ENCODE measurements around the gene COL24A1.
"Not testable (repeated sequence)": the region's sequence is repeated elsewhere in the genome, so short reads cannot be mapped to it uniquely, and the experiment has no call there.

COL24A1 gene

DNA sequence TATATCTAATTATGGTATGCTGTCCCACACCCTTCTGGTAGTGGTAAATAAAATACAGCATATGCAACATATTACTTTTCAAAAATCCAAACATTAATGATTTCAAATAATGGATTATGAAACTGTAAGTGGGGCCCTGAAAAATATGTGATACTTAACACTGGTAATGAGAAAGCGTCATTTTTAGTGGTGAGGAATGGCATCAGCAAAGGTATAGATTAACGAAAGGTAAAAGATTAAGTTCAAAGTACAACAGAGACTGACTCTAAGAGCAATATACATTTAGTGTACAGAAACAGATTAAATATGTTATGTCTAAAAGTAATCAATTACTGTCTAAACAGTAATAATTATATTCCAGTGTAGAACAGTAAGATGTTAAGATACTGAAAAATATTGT lies 194.1 kb downstream of the COL24A1 start:
- Histone ChIP-seq H3K36me3 (ENCODE audit: insufficient read depth, low read depth, low read length) (no peaks in the 10 kb centered on the region), H3K4me3 (ENCODE audit: low read length) (no peak overlapping the region), H3K27ac (ENCODE audit: low read length) (no peak overlapping the region), H3K9me3 (ENCODE audit: insufficient read depth, low read depth, low read length) (no peaks in the 10 kb centered on the region; the same call in 1 of the 2 replicates), H3K27me3 (ENCODE audit: insufficient read depth, low read length) (no peaks in the 10 kb centered on the region), H3K4me1 (ENCODE audit: insufficient read depth, low read length) (no peaks in the 10 kb centered on the region; the same call in 1 of the 2 replicates), H3K9ac (ENCODE audit: low read depth, low read length) (no peak overlapping the region)

GRCh38 chr1:85957760-85958159 lies 198.8 kb downstream of the COL24A1 start:
- Histone ChIP-seq H3K27ac (ENCODE audit: low read length) (no peak overlapping the region), H3K4me1 (ENCODE audit: insufficient read depth, low read length) (no peaks in the 10 kb centered on the region), H3K27me3 (ENCODE audit: insufficient read depth, low read length) (no peaks in the 10 kb centered on the region), H3K9ac (ENCODE audit: low read depth, low read length) (no peak overlapping the region), H3K9me3 (ENCODE audit: insufficient read depth, low read depth, low read length) (no peaks in the 10 kb centered on the region), H3K4me3 (ENCODE audit: low read length) (no peak overlapping the region), H3K36me3 (ENCODE audit: insufficient read depth, low read depth, low read length) (no peaks in the 10 kb centered on the region)

DNA sequence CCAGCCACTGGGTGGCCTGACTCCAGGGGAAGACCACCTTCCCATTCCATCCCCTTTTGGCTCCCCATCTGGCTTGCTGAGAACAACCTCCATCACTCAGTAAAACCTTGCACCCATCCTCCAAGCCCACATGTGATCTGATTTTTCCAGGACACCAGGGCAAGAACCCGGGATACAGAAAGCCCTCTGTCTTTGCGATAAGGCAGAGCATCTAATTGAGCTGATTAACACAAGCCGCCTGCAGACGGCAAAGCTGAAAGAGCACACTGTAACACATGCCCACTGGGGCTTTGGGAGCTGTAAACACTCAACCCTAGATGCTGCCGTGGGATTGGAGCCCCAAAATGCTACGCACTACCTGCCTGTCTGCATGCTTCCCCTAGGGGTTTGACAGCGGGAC lies 201.4 kb downstream of the COL24A1 start:
- not testable (repeated sequence) for H3K36me3 ChIP-seq (ENCODE audit: insufficient read depth, low read depth, low read length); H3K4me3 ChIP-seq (ENCODE audit: low read length); H3K4me1 ChIP-seq (ENCODE audit: insufficient read depth, low read length); H3K9ac ChIP-seq (ENCODE audit: low read depth, low read length); H3K9me3 ChIP-seq (ENCODE audit: insufficient read depth, low read depth, low read length); H3K27me3 ChIP-seq (ENCODE audit: insufficient read depth, low read length); H3K27ac ChIP-seq (ENCODE audit: low read length)

- Histone ChIP-seq H3K27me3 (ENCODE audit: insufficient read depth, low read length) (no peaks in the 10 kb centered on the region), H3K4me3 (ENCODE audit: low read length) (no peak overlapping the region), H3K36me3 (ENCODE audit: insufficient read depth, low read depth, low read length) (no peaks in the 10 kb centered on the region), H3K9me3 (ENCODE audit: insufficient read depth, low read depth, low read length) (no peaks in the 10 kb centered on the region), H3K4me1 (ENCODE audit: insufficient read depth, low read length) (no peaks in the 10 kb centered on the region), H3K9ac (ENCODE audit: low read depth, low read length) (no peak overlapping the region), H3K27ac (ENCODE audit: low read length) (no peak overlapping the region)
These were observed 204.1 kb downstream of the COL24A1 start for GRCh38 chr1:85952460-85952859.

GRCh38 chr1:85947186-85947585 lies 209.4 kb downstream of the COL24A1 start:
- Histone ChIP-seq H3K4me3 (ENCODE audit: low read length) (no peak overlapping the region), H3K36me3 (ENCODE audit: insufficient read depth, low read depth, low read length) (no peaks in the 10 kb centered on the region), H3K4me1 (ENCODE audit: insufficient read depth, low read length) (no peaks in the 10 kb centered on the region), H3K27me3 (ENCODE audit: insufficient read depth, low read length) (no peaks in the 10 kb centered on the region), H3K27ac (ENCODE audit: low read length) (no peak overlapping the region), H3K9me3 (ENCODE audit: insufficient read depth, low read depth, low read length) (no peaks in the 10 kb centered on the region), H3K9ac (ENCODE audit: low read depth, low read length) (no peak overlapping the region)

GRCh38 chr1:85943945-85944344 lies 212.6 kb downstream of the COL24A1 start:
- H3K9me3 ChIP-seq (ENCODE audit: insufficient read depth, low read depth, low read length): no peaks in the 10 kb centered on the region
- H3K4me1 ChIP-seq (ENCODE audit: insufficient read depth, low read length): no peaks in the 10 kb centered on the region
- no peak overlapping the region for H3K4me3 ChIP-seq (ENCODE audit: low read length)
- no peaks in the 10 kb centered on the region for H3K27me3 ChIP-seq (ENCODE audit: insufficient read depth, low read length)
- H3K9ac ChIP-seq (ENCODE audit: low read depth, low read length): no peak overlapping the region
- no peaks in the 10 kb centered on the region for H3K36me3 ChIP-seq (ENCODE audit: insufficient read depth, low read depth, low read length)
- no peak overlapping the region for H3K27ac ChIP-seq (ENCODE audit: low read length)

DNA sequence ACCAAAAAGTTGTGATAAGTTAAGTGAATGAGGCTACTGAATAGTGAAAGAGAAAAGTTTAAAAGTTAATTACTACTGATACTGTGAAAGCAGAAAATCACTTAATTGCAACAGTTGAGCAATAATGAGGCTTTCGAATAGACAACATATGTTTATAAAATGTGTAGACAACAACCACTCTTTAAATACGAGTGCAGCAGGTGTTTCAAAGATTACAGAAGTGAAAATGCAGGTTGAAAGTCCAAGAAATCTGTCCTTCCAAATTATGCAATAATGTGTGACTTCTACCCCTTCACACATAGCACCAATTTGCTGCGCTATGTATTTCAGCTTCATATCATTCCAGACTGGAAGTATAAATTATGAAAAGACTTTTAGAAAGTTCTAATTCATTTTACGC lies 213.0 kb downstream of the COL24A1 start:
- Histone ChIP-seq H3K4me3 (ENCODE audit: low read length) (no peak overlapping the region), H3K36me3 (ENCODE audit: insufficient read depth, low read depth, low read length) (no peaks in the 10 kb centered on the region), H3K9me3 (ENCODE audit: insufficient read depth, low read depth, low read length) (no peaks in the 10 kb centered on the region), H3K4me1 (ENCODE audit: insufficient read depth, low read length) (no peaks in the 10 kb centered on the region), H3K27ac (ENCODE audit: low read length) (no peak overlapping the region), H3K9ac (ENCODE audit: low read depth, low read length) (no peak overlapping the region), H3K27me3 (ENCODE audit: insufficient read depth, low read length) (no peaks in the 10 kb centered on the region)

DNA sequence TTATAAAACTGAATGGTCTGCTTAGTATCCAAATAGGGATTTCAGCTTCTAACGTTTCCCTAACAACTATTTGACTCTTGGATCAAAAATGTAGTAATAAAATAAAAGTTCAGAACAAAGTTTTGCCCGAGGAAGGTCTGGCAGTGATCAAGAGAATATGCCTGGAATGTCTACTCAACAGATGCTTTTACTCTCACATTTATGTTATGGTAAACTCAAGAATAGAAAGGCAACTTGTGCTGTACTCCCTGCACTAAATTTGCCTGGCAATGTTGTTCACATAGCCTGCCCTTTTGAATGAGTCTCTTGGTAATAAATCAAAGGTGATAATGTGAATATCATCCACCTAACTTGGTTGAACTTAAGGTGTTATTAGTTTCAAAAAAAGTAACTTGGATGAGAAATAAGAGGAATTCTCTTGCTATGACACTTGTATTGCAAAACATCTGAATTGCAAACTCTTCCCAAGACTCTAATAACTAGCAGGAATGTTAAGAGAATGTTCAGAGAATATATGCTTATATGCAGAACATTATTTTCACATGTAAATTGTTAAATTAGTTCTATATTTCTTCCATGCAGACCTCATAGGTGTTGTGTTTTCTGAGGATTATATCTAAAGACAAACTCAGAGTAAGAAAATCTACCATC lies 215.8 kb downstream of the COL24A1 start:
- Histone ChIP-seq H3K27ac (ENCODE audit: low read length) (no peak overlapping the region), H3K4me3 (ENCODE audit: low read length) (no peak overlapping the region), H3K27me3 (ENCODE audit: insufficient read depth, low read length) (no peaks in the 10 kb centered on the region), H3K9me3 (ENCODE audit: insufficient read depth, low read depth, low read length) (no peaks in the 10 kb centered on the region), H3K36me3 (ENCODE audit: insufficient read depth, low read depth, low read length) (no peaks in the 10 kb centered on the region), H3K9ac (ENCODE audit: low read depth, low read length) (no peak overlapping the region), H3K4me1 (ENCODE audit: insufficient read depth, low read length) (no peaks in the 10 kb centered on the region)

GRCh38 chr1:85938829-85939228 lies 217.7 kb downstream of the COL24A1 start:
- no peak overlapping the region for H3K9ac ChIP-seq (ENCODE audit: low read depth, low read length)
- H3K4me1 ChIP-seq (ENCODE audit: insufficient read depth, low read length): no peaks in the 10 kb centered on the region
- no peaks in the 10 kb centered on the region for H3K27me3 ChIP-seq (ENCODE audit: insufficient read depth, low read length)

DNA sequence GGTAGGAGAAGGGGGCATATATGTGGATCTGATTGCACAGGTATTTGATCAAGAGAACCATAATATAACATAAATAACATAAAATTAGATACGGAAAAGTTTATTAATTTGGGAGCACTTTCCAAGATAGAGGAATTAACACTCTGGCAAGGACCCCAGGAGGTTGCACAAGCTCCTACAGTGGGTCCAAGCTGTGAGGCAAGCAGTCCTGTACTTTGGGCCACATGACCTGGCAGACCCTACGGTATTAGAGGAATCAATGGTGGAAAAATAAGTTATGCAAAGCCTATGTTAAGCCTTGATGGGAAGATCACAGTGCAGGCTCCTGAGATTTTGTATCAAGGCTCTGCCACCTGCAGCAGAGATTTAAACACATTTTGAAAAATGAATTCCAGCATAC lies 220.1 kb downstream of the COL24A1 start:
- Histone ChIP-seq H3K4me3 (ENCODE audit: low read length) (no peak overlapping the region), H3K36me3 (ENCODE audit: insufficient read depth, low read depth, low read length) (no peaks in the 10 kb centered on the region), H3K9me3 (ENCODE audit: insufficient read depth, low read depth, low read length) (no peaks in the 10 kb centered on the region), H3K27ac (ENCODE audit: low read length) (no peak overlapping the region), H3K9ac (ENCODE audit: low read depth, low read length) (no peak overlapping the region), H3K27me3 (ENCODE audit: insufficient read depth, low read length) (no peaks in the 10 kb centered on the region), H3K4me1 (ENCODE audit: insufficient read depth, low read length) (no peaks in the 10 kb centered on the region)

More at GRCh38 chr1:85938829-85939228, 217.7 kb downstream of the COL24A1 start:
- Histone ChIP-seq H3K4me3 (ENCODE audit: low read length) (no peak overlapping the region), H3K36me3 (ENCODE audit: insufficient read depth, low read depth, low read length) (no peaks in the 10 kb centered on the region), H3K27ac (ENCODE audit: low read length) (no peak overlapping the region), H3K9me3 (ENCODE audit: insufficient read depth, low read depth, low read length) (no peaks in the 10 kb centered on the region)

GRCh38 chr1:85936057-85936456 lies 220.5 kb downstream of the COL24A1 start:
- H3K9ac ChIP-seq (ENCODE audit: low read depth, low read length): no peak overlapping the region
- H3K36me3 ChIP-seq (ENCODE audit: insufficient read depth, low read depth, low read length): no peaks in the 10 kb centered on the region
- H3K4me3 ChIP-seq (ENCODE audit: low read length): no peak overlapping the region
- no peaks in the 10 kb centered on the region for H3K4me1 ChIP-seq (ENCODE audit: insufficient read depth, low read length)
- no peaks in the 10 kb centered on the region for H3K9me3 ChIP-seq (ENCODE audit: insufficient read depth, low read depth, low read length)
- H3K27me3 ChIP-seq (ENCODE audit: insufficient read depth, low read length): no peaks in the 10 kb centered on the region
- H3K27ac ChIP-seq (ENCODE audit: low read length): no peak overlapping the region

- Histone ChIP-seq H3K9ac (ENCODE audit: low read depth, low read length) (no peak overlapping the region), H3K27me3 (ENCODE audit: insufficient read depth, low read length) (no peaks in the 10 kb centered on the region), H3K9me3 (ENCODE audit: insufficient read depth, low read depth, low read length) (no peaks in the 10 kb centered on the region), H3K36me3 (ENCODE audit: insufficient read depth, low read depth, low read length) (no peaks in the 10 kb centered on the region), H3K4me3 (ENCODE audit: low read length) (no peak overlapping the region), H3K27ac (ENCODE audit: low read length) (no peak overlapping the region), H3K4me1 (ENCODE audit: insufficient read depth, low read length) (no peaks in the 10 kb centered on the region)
These were observed 221.3 kb downstream of the COL24A1 start for GRCh38 chr1:85935234-85935633.
